Uterus (tissue), 4 donors: ENCODE data around the gene CCM2. TPM values are rescaled to one million over a fixed set of nuclear protein-coding genes. Genes with fewer than 3 reads are reported as not detected.

Source experiments
- DNase-seq, 2 donors: peaks; one replicate each; pipeline ENCODE4 v3.0.0-alpha.2; 2019 to 2020
- H3K27ac ChIP-seq, 2 donors: fragments of 200-600 bp; sonication (generic); 1 replicate in 1 of 2; 2 replicates in 1 of 2; pipeline ENCODE4 v1.5.1; 2016 to 2018
- H3K27me3 ChIP-seq, 2 donors: fragments of 200-600 bp; sonication (generic); one replicate each; pipeline ENCODE4 v1.5.1; 2018 to 2019; ENCODE audit warnings: control low read depth in 1 of 2
- H3K36me3 ChIP-seq, 2 donors: fragments of 200-600 bp; sonication (generic); one replicate each; pipeline ENCODE4 v1.5.1; 2019; ENCODE audit warnings: control low read depth in 1 of 2
- H3K4me1 ChIP-seq, 2 donors: fragments of 200-600 bp; sonication (generic); one replicate each; pipeline ENCODE4 v1.5.1; 2018 to 2019; ENCODE audit warnings: control low read depth in 1 of 2
- H3K4me3 ChIP-seq, 2 donors: fragments of 200-600 bp; sonication (generic); 1 replicate in 1 of 2; 2 replicates in 1 of 2; pipeline ENCODE4 v1.5.1; 2018 to 2019; ENCODE audit warnings: mild to moderate bottlenecking in 1 of 2
- H3K9me3 ChIP-seq, 2 donors: fragments of 200-600 bp; sonication (generic); one replicate each; pipeline ENCODE4 v1.5.1; 2019; ENCODE audit warnings: control low read depth in 1 of 2
- POLR2A ChIP-seq, 2 donors: fragments of 450-650 bp; IDR thresholded peaks; one replicate each; pipeline ENCODE4 v1.6.1; 2016; ENCODE audit warnings: antibody characterized with exemption in 2 of 2, mild to moderate bottlenecking in 1 of 2, moderate library complexity in 1 of 2
- intact Hi-C: fragments of 100-400 bp; cut with DNase I; formaldehyde crosslinking; loops from one replicate; pipeline ENCODE4 v1.15.1; 2023; ENCODE audit warnings: low total_unique reads
- total RNA-seq, 4 donors: library from RNA; depleted of rRNA in 3 of 4; stranded (reverse); fragments of >200 nt in 3 of 4; gene quantifications; one replicate each; pipeline versions ENCODE4 v1.1.0 to v1.2.4, GENCODE V29; 2014 to 2023
- TF ChIP-seq, protein P1 (sequence below), 4 experiments: fragments of 200-600 bp in 2 of 4; fragments of 450-650 bp in 2 of 4; sonication (generic) in 2 of 4; IDR thresholded peaks; one replicate each; pipeline ENCODE4 v1.5.1; 2016 to 2019; ENCODE audit warnings: antibody characterized with exemption in 4 of 4, mild to moderate bottlenecking in 2 of 4, moderate library complexity in 1 of 4
- donor health status: DM: yes; HTN: yes; CAD: no.

CCM2 gene
- total RNA-seq, 4 donors from 2014 or later, result 7.6 to 70.2 (median 33.6) TPM

DNA sequence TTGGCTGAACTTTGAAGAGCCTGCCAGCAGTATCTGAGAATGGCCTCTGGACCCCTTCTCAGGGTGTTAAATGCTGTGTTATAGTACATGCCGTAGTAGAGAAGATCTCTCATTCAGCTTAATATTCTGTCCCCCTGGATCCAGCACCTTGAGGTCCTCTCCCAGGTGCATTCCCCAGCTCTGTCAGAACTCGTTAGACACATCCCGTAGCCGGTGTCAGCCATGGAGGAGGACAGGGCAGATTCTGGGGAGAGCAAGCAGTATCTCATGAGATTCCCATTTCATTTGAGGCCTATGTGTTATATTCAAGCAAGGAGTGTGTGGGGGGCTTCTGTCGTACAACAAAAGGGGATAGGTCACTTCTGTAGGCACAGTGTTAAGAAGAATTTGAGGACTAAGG lies 53.9 kb downstream of the CCM2 start:
- Histone ChIP-seq H3K4me3 (no peak overlapping the region), H3K4me1 (no peaks in the 10 kb centered on the region), H3K27ac (no peak overlapping the region), H3K9me3 (no peaks in the 10 kb centered on the region), H3K36me3 (no peaks in the 10 kb centered on the region), H3K27me3 (no peaks in the 10 kb centered on the region)
- TF ChIP-seq POLR2A (IDR thresholded peaks at IDR 0.05), result no peak
- TF ChIP-seq, protein P1, sequence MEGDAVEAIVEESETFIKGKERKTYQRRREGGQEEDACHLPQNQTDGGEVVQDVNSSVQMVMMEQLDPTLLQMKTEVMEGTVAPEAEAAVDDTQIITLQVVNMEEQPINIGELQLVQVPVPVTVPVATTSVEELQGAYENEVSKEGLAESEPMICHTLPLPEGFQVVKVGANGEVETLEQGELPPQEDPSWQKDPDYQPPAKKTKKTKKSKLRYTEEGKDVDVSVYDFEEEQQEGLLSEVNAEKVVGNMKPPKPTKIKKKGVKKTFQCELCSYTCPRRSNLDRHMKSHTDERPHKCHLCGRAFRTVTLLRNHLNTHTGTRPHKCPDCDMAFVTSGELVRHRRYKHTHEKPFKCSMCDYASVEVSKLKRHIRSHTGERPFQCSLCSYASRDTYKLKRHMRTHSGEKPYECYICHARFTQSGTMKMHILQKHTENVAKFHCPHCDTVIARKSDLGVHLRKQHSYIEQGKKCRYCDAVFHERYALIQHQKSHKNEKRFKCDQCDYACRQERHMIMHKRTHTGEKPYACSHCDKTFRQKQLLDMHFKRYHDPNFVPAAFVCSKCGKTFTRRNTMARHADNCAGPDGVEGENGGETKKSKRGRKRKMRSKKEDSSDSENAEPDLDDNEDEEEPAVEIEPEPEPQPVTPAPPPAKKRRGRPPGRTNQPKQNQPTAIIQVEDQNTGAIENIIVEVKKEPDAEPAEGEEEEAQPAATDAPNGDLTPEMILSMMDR (IDR thresholded peaks at IDR 0.05), result no peak
- DNase-seq, result no peak
- intact Hi-C loops, result no loop called here

- no peak overlapping the region for H3K27ac ChIP-seq
Observed at GRCh38 chr7:45054442-45054841, 54.4 kb downstream of the CCM2 start.

DNA sequence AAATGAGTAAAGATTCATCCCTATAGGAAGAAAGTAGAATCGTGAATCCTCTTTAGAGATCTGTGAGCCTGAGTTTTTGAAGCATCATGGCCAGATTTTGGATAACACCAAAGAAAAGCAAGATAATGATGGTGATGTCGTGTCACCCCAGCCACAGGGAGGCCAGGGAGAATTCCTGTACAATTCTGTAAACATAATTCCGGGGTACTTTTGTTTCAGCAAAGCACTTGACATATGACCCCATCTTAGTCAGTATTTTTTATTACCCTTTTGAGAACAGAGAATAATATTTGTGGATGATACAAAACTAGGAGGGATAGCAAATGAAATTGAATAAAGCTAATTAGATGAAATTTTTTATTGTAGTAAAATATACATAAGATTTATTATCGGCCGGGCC lies 55.0 kb downstream of the CCM2 start:
- H3K9me3 ChIP-seq, result no peaks in the 10 kb centered on the region
- DNase-seq, result no peak

More at GRCh38 chr7:45054442-45054841, 54.4 kb downstream of the CCM2 start:
- no peak for TF ChIP-seq POLR2A (IDR thresholded peaks at IDR 0.05)
- intact Hi-C loops, result no loop called here
- Histone ChIP-seq H3K27me3 (no peaks in the 10 kb centered on the region), H3K9me3 (no peaks in the 10 kb centered on the region), H3K4me1 (no peaks in the 10 kb centered on the region), H3K4me3 (no peak overlapping the region), H3K36me3 (no peaks in the 10 kb centered on the region)
- DNase-seq, result no peak

DNA sequence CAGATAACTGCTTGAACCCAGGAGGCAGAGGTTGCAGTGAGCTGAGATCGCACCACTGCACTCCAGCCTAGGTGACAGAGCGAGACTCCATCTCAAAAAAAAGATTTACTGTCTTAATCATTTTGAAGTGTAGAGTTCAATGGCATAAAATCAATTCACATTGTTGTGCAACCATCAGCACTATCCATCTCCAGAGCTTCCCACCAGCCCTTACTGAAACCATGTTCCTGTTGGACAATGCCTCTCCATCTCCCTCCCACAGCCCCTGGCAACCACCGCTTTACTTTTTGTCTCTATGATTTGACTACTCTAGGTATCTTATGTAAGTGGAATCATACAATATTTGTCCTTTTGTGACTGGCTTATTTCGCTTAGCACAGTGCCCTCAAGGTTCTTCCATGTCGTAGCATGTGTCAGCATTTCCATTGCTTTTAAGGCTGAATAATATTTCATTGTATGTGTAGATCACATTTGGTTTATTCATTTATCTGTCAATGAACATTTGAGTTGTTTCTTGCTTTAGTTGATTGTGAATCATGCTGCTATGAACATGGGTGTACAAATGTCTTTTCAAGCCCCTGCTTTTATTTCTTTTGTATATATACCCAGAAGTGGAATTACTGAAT lies 55.7 kb downstream of the CCM2 start:
- Histone ChIP-seq H3K27ac (no peak overlapping the region), H3K4me3 (no peak overlapping the region), H3K36me3 (no peaks in the 10 kb centered on the region), H3K9me3 (no peaks in the 10 kb centered on the region), H3K27me3 (no peaks in the 10 kb centered on the region), H3K4me1 (no peaks in the 10 kb centered on the region)
- no peak for DNase-seq
- no peak for TF ChIP-seq POLR2A (IDR thresholded peaks at IDR 0.05)
- TF ChIP-seq, protein P1 (IDR thresholded peaks at IDR 0.05), result no peak
- intact Hi-C loops, result no loop called here

More for the DNA sequence above, 55.0 kb downstream of the CCM2 start:
- intact Hi-C loops, result no loop called here
- no peaks in the 10 kb centered on the region for H3K36me3 ChIP-seq
- H3K27ac ChIP-seq, result no peak overlapping the region
- no peak overlapping the region for H3K4me3 ChIP-seq
- H3K27me3 ChIP-seq, result no peaks in the 10 kb centered on the region
- no peak for TF ChIP-seq POLR2A (IDR thresholded peaks at IDR 0.05)
- TF ChIP-seq, protein P1 (IDR thresholded peaks at IDR 0.05), result no peak
- no peaks in the 10 kb centered on the region for H3K4me1 ChIP-seq

- Histone ChIP-seq H3K36me3 (no peaks in the 10 kb centered on the region), H3K27me3 (no peaks in the 10 kb centered on the region), H3K9me3 (no peaks in the 10 kb centered on the region), H3K4me3 (no peak overlapping the region), H3K27ac (no peak overlapping the region), H3K4me1 (no peaks in the 10 kb centered on the region)
- intact Hi-C loops, result no loop called here
- TF ChIP-seq, protein P1 (IDR thresholded peaks at IDR 0.05), result no peak
- TF ChIP-seq POLR2A (IDR thresholded peaks at IDR 0.05), result no peak
- no peak for DNase-seq
Observed at GRCh38 chr7:45057878-45058277, 57.9 kb downstream of the CCM2 start.

GRCh38 chr7:45060295-45060694 lies 60.3 kb downstream of the CCM2 start:
- no peaks in the 10 kb centered on the region for H3K4me1 ChIP-seq
- H3K9me3 ChIP-seq, result no peaks in the 10 kb centered on the region
- DNase-seq, result no peak
- no peak overlapping the region for H3K4me3 ChIP-seq
- intact Hi-C loops, result no loop called here
- no peaks in the 10 kb centered on the region for H3K36me3 ChIP-seq
- no peaks in the 10 kb centered on the region for H3K27me3 ChIP-seq
- H3K27ac ChIP-seq, result no peak overlapping the region
- TF ChIP-seq, protein P1 (IDR thresholded peaks at IDR 0.05), result no peak
- no peak for TF ChIP-seq POLR2A (IDR thresholded peaks at IDR 0.05)
